ENCODE data around the gene CTRB2. TPM values are rescaled to one million over a fixed set of nuclear protein-coding genes. Genes with fewer than 3 reads are reported as not detected.

The CTRB2 gene
- total and polyA plus RNA-seq, 2 of the 8 experiments (the other 6 are each of a cell fraction or from before 2014, with no cell fraction given), result not detected

- no peak overlapping the region for H2BK120ac ChIP-seq (replicated peaks; ENCODE audit: low read depth, low read length)
- no peak overlapping the region; a peak in 1 of 7 replicates for H3K9ac ChIP-seq (replicated peaks in 1 of 4; ENCODE audit: extremely low read depth in 1 of 4, low read depth in 3 of 4, low read length in 3 of 4)
- H2BK15ac ChIP-seq (ENCODE audit: low read length), result no peak overlapping the region
- H3K23ac ChIP-seq (ENCODE audit: insufficient read length), result no peak overlapping the region
- FAIRE-seq (no peak), DNase-seq (ENCODE audit: low read depth in 1 of 2, low spot score in 2 of 2) (no peak)
- ChIA-PET CTCF (ENCODE audit: partially characterized antibody) (interaction anchor here (0.6 to 3.0 kb wide), 8 partner anchors 9 to 292 kb away, joined by 3 to 10 read pairs (median 4); no protein-coding TSS in a partner anchor), POLR2A (ENCODE audit: partially characterized antibody) (interaction anchor here (0.6 to 22.7 kb wide), 9 partner anchors 8 to 70 kb away, joined by 3 to 375 read pairs (median 3); partner anchors contain the start of genes BCAR1 and CTRB2)
- H3K56ac ChIP-seq (replicated peaks; ENCODE audit: insufficient read length, low read depth, low read length), result no peak overlapping the region
- H3K79me1 ChIP-seq (ENCODE audit: low read depth, low read length), result no peaks in the 10 kb centered on the region
- H3K9me3 ChIP-seq (ENCODE audit: insufficient read depth in 2 of 2, low read depth in 1 of 2, low read length in 1 of 2), result no peaks in the 10 kb centered on the region
- peaks cover 10 to 26% (median 21%) of the 10 kb centered on the region in 4 experiments for H3K36me3 ChIP-seq (ENCODE audit: control insufficient read depth in 2 of 4, insufficient read depth in 4 of 4, low read length in 3 of 4)
- H3K18ac ChIP-seq (ENCODE audit: extremely low read depth, low read length), result no peak overlapping the region
- peaks cover 0 to 4% (median 0%) of the 10 kb centered on the region in 4 experiments; a peak in 1 of 7 replicates for H3K4me1 ChIP-seq (replicated peaks in 1 of 4; ENCODE audit: control insufficient read depth in 3 of 4, insufficient read depth in 4 of 4, low read length in 3 of 4)
- no peak overlapping the region for H2BK12ac ChIP-seq (ENCODE audit: low read depth, low read length)
- H4K5ac ChIP-seq (ENCODE audit: insufficient read length, low read depth, low read length), result no peak overlapping the region
- no peak overlapping the region for H3K4me3 ChIP-seq (ENCODE audit: extremely low read depth in 1 of 4, insufficient read depth in 2 of 4, low read depth in 3 of 4, low read length in 4 of 4)
- TF ChIP-seq EP300 (IDR thresholded peaks at IDR 0.05; ENCODE audit: borderline replicate concordance in 1 of 2, low read depth in 2 of 2, low read length in 2 of 2), result no peak
- no peak for TF ChIP-seq POLR2AphosphoS5 (IDR thresholded peaks at IDR 0.05; ENCODE audit: low read depth, low read length)
- TF ChIP-seq TCF12 (IDR thresholded peaks at IDR 0.05; ENCODE audit: low read depth, low read length), result no peak
- TF ChIP-seq CBX5 (IDR thresholded peaks at IDR 0.05; ENCODE audit: low read depth, low read length), result no peak
- 93% methylated on average over 44 of the region's 48 CpGs; no CpG with 5 or more reads in 1 of the 2 experiments for WGBS, 2 experiments (ENCODE audit: extremely low coverage in 1 of 2, insufficient coverage in 1 of 2, insufficient read length in 1 of 2, insufficient replicate concordance in 2 of 2, low coverage in 1 of 2, low lambda C conversion rate in 2 of 2, missing lambda C conversion rate in 1 of 2)
- no peak overlapping the region for H3K4ac ChIP-seq (replicated peaks; ENCODE audit: insufficient read length, low read depth, low read length)
- no peaks in the 10 kb centered on the region for H3K79me2 ChIP-seq (ENCODE audit: control insufficient read depth in 1 of 2, insufficient read depth in 2 of 2, low read length in 2 of 2)
- H3K27me3 ChIP-seq (replicated peaks in 1 of 4; ENCODE audit: control insufficient read depth in 3 of 4, extremely low read depth in 1 of 4, insufficient read depth in 3 of 4, low read length in 3 of 4), result no peaks in the 10 kb centered on the region
- H4K91ac ChIP-seq (replicated peaks; ENCODE audit: insufficient read length, low read length), result no peak overlapping the region
- H2BK5ac ChIP-seq (ENCODE audit: low read depth, low read length), result 0 out of 2 replicates have a peak overlapping the region, but pooled peaks have one; percentile 24
- H2AFZ ChIP-seq (ENCODE audit: low read length), result no peak overlapping the region
- no peak overlapping the region for H3K14ac ChIP-seq (ENCODE audit: insufficient read length)
- H3K4me2 ChIP-seq (ENCODE audit: insufficient read depth in 1 of 2, low read depth in 2 of 2, low read length in 2 of 2), result no peak overlapping the region
- H3K27ac ChIP-seq (ENCODE audit: low read depth, low read length), result no peak overlapping the region
- H4K20me1 ChIP-seq (replicated peaks in 1 of 2; ENCODE audit: control insufficient read depth in 1 of 2, insufficient read depth in 2 of 2, low read length in 2 of 2), result peaks cover 5 to 11% of the 10 kb centered on the region in 2 experiments
- no peak overlapping the region; the same call in 1 of the 2 replicates for H4K8ac ChIP-seq (ENCODE audit: extremely low read depth, insufficient read depth, low read length)
- no peak overlapping the region for H2AK5ac ChIP-seq (ENCODE audit: low read depth, low read length)
- H2BK20ac ChIP-seq (ENCODE audit: low read length), result no peak overlapping the region
- H3K23me2 ChIP-seq (ENCODE audit: low read depth, low read length), result no peaks in the 10 kb centered on the region
These were observed 22.4 kb upstream of the CTRB2 start for GRCh38 chr16:75229172-75230031.
